Measurements from ENCODE around the gene NOTCH1. TPM values are rescaled to one million over a fixed set of nuclear protein-coding genes. Genes with fewer than 3 reads are reported as not detected.

NOTCH1 gene
- total RNA-seq, 2 donors from 2014 or later, result 23.4 to 24.2 TPM

DNA sequence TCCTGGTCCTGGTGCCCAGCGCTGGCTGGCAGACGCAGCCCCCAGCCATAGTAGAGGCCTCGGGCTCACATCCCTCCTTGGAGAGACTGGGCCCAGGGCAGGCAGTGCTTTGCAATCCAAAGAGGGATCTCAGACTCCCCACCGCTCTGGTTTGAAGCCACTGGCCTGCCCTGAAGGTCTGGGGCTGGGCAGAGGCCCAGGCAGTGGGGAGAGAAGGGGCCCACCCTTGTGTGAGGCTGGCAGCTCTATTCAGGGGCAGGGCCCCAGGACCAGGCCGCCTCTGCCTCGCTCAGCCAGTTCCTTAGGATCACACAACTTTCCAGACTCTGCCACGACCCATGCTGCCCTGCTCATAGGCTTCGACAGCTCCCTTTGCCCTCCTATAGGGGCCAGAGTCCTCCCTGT lies 52.3 kb downstream of the NOTCH1 start:
- DNase-seq, result no peak
- no peak overlapping the region for H3K4me3 ChIP-seq (ENCODE audit: low read length)
- H3K4me1 Mint-ChIP-seq, result no peaks in the 10 kb centered on the region
- no peaks in the 10 kb centered on the region for H3K9me3 ChIP-seq (ENCODE audit: control insufficient read depth, low read length)
- H3K36me3 Mint-ChIP-seq (ENCODE audit: low read depth), result peaks cover 3% of the 10 kb centered on the region
- no peak overlapping the region for H3K4me3 Mint-ChIP-seq
- peaks cover 12% of the 10 kb centered on the region for H3K27me3 Mint-ChIP-seq (ENCODE audit: insufficient read depth)
- H3K36me3 ChIP-seq (ENCODE audit: control insufficient read depth, insufficient read depth, low read length), result no peaks in the 10 kb centered on the region
- no peak overlapping the region for H3K9ac ChIP-seq (ENCODE audit: extremely low read depth, low read length, poor library complexity, severe bottlenecking)
- H3K4me1 ChIP-seq (ENCODE audit: control insufficient read depth, insufficient read depth, low read length), result no peaks in the 10 kb centered on the region
- TF ChIP-seq, protein P1, sequence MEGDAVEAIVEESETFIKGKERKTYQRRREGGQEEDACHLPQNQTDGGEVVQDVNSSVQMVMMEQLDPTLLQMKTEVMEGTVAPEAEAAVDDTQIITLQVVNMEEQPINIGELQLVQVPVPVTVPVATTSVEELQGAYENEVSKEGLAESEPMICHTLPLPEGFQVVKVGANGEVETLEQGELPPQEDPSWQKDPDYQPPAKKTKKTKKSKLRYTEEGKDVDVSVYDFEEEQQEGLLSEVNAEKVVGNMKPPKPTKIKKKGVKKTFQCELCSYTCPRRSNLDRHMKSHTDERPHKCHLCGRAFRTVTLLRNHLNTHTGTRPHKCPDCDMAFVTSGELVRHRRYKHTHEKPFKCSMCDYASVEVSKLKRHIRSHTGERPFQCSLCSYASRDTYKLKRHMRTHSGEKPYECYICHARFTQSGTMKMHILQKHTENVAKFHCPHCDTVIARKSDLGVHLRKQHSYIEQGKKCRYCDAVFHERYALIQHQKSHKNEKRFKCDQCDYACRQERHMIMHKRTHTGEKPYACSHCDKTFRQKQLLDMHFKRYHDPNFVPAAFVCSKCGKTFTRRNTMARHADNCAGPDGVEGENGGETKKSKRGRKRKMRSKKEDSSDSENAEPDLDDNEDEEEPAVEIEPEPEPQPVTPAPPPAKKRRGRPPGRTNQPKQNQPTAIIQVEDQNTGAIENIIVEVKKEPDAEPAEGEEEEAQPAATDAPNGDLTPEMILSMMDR (conservative IDR thresholded peaks at IDR 0.05), result no peak
- no peaks in the 10 kb centered on the region for H3K9me3 Mint-ChIP-seq
- peaks cover 8% of the 10 kb centered on the region for H3K27me3 ChIP-seq (ENCODE audit: control insufficient read depth, insufficient read depth, low read length, poor library complexity, severe bottlenecking)
- WGBS, 2 experiments (ENCODE audit: insufficient coverage in 1 of 2, insufficient read length in 1 of 2), result 86% methylated on average over 5 to 8 of the region's 8 CpGs
- H3K27ac Mint-ChIP-seq, result no peak overlapping the region
- H3K27ac ChIP-seq (ENCODE audit: low read depth, low read length), result peak overlapping the region; percentile 70

DNA sequence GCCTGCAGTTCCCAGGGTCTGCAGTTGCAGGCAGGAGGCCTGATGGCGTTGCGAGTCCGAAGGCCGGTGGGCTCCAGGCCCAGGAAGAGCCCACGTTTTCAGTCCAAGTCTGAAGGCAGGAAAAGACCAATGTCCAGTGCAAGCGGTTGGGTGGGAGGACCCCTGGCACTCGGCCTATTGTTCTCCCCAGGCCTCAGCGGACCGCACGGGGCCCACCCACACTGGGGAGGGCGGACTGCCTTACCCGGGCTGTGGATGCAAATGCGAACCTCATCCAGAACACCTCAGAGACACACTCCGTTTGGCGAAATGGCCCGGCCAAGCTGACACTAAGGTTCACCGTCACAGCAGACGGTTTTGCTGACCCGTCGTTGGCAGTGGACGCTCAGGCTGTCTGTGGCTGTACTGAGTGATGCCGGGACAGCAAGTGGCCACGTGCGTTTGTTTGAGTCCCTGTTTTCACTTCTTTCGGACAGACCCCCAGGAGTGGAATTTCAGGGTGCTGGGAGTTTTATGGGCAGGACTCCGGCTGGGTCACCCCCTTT lies 52.8 kb downstream of the NOTCH1 start:
- Histone ChIP-seq H3K27ac (ENCODE audit: low read depth, low read length) (peak overlapping the region; percentile 70), H3K9ac (ENCODE audit: extremely low read depth, low read length, poor library complexity, severe bottlenecking) (no peak overlapping the region), H3K9me3 (ENCODE audit: control insufficient read depth, low read length) (no peaks in the 10 kb centered on the region), H3K27me3 (ENCODE audit: control insufficient read depth, insufficient read depth, low read length, poor library complexity, severe bottlenecking) (peaks cover 12% of the 10 kb centered on the region), H3K4me1 (ENCODE audit: control insufficient read depth, insufficient read depth, low read length) (no peaks in the 10 kb centered on the region), H3K36me3 (ENCODE audit: control insufficient read depth, insufficient read depth, low read length) (no peaks in the 10 kb centered on the region), H3K4me3 (ENCODE audit: low read length) (no peak overlapping the region)
- Mint-ChIP-seq H3K27ac (no peak overlapping the region), H3K4me1 (no peaks in the 10 kb centered on the region), H3K9me3 (no peaks in the 10 kb centered on the region), H3K36me3 (ENCODE audit: low read depth) (peaks cover 3% of the 10 kb centered on the region), H3K27me3 (ENCODE audit: insufficient read depth) (peaks cover 15% of the 10 kb centered on the region), H3K4me3 (no peak overlapping the region)
- TF ChIP-seq, protein P1 (conservative IDR thresholded peaks at IDR 0.05), result no peak
- DNase-seq, result no peak
- WGBS, 2 experiments (ENCODE audit: insufficient coverage in 1 of 2, insufficient read length in 1 of 2), result 88 to 93% methylated on average over 25 to 26 of the region's 26 CpGs

DNA sequence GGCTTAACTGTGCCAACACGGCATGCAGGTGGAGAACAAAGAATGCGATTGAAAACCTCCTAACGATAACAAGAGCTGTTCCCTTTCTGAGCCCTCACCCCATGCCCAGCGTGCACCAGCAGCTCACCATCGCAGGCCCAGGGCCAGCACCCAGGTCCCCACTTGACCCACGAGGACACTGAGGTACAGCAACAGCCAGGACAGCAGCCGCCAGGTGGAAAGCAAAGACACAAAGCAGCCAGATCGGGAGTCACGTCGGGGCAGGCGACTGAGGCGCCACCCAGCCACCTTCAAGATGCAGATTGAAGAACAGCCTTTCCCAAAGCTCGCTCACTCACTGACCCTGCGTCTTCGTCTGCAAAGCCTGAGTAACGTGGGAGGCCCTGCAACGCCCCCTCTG lies 56.1 kb downstream of the NOTCH1 start:
- Mint-ChIP-seq H3K27ac (no peak overlapping the region), H3K4me1 (no peaks in the 10 kb centered on the region), H3K36me3 (ENCODE audit: low read depth) (no peaks in the 10 kb centered on the region), H3K27me3 (ENCODE audit: insufficient read depth) (peaks cover 28% of the 10 kb centered on the region), H3K4me3 (no peak overlapping the region), H3K9me3 (no peaks in the 10 kb centered on the region)
- H3K4me3 ChIP-seq (ENCODE audit: low read length), result no peak overlapping the region
- DNase-seq, result no peak
- 86 to 88% methylated on average over 15 to 17 of the region's 17 CpGs for WGBS, 2 experiments (ENCODE audit: insufficient coverage in 1 of 2, insufficient read length in 1 of 2)
- no peak overlapping the region for H3K9ac ChIP-seq (ENCODE audit: extremely low read depth, low read length, poor library complexity, severe bottlenecking)
- H3K27ac ChIP-seq (ENCODE audit: low read depth, low read length), result no peak overlapping the region
- TF ChIP-seq, protein P1 (conservative IDR thresholded peaks at IDR 0.05), result no peak
- H3K4me1 ChIP-seq (ENCODE audit: control insufficient read depth, insufficient read depth, low read length), result no peaks in the 10 kb centered on the region
- no peaks in the 10 kb centered on the region for H3K9me3 ChIP-seq (ENCODE audit: control insufficient read depth, low read length)
- H3K27me3 ChIP-seq (ENCODE audit: control insufficient read depth, insufficient read depth, low read length, poor library complexity, severe bottlenecking), result peaks cover 22% of the 10 kb centered on the region
- H3K36me3 ChIP-seq (ENCODE audit: control insufficient read depth, insufficient read depth, low read length), result no peaks in the 10 kb centered on the region

Measured in endodermal cell (in vitro differentiated cells).